ENCODE results near the gene TRIP11. TPM values are rescaled to one million over a fixed set of nuclear protein-coding genes. Genes with fewer than 3 reads are reported as not detected.

TRIP11 gene
- total and polyA plus RNA-seq, 4 donors, result 4.3 to 28.4 (median 16.6) TPM

DNA sequence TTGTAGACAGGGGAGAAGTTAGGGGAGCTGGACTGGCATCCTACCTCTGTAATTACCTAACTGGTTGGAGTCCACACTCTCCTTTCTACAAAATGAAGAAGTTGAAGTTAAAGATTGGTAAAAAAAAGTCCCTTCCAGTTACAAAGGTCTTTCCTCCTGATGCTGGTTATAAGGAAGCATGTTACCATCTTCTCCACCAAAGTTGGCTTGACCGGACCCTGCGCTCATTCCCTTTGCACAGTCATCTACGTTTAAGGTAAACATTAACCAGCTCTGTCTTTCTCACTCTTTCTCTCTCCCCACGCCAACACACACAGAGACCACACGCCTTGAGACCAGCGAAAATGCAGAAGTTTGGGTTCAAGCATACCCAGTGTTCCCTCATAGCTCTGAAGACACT, 104.3 kb downstream of the TRIP11 start:
- 43% methylated on average over 6 of the region's 6 CpGs for WGBS
- no peak overlapping the region for H3K9ac ChIP-seq (ENCODE audit: low read depth in 1 of 2, low read length in 2 of 2)
- H3K27me3 ChIP-seq (ENCODE audit: control insufficient read depth in 4 of 4, insufficient read depth in 4 of 4, low read length in 3 of 4), result no peaks in the 10 kb centered on the region
- H3K4me1 ChIP-seq (ENCODE audit: control insufficient read depth in 4 of 4, insufficient read depth in 4 of 4, low read length in 3 of 4), result no peaks in the 10 kb centered on the region
- TF ChIP-seq ZBTB33 (IDR thresholded peaks at IDR 0.05) (no peak), MAX (IDR thresholded peaks at IDR 0.05) (no peak), RXRA (IDR thresholded peaks at IDR 0.05) (no peak), FOXA2 (IDR thresholded peaks at IDR 0.05) (no peak), TAF1 (conservative IDR thresholded peaks at IDR 0.05) (no peak), FOXA1 (IDR thresholded peaks at IDR 0.05) (no peak), HNF4A (conservative IDR thresholded peaks at IDR 0.05) (no peak), NR2F2 (IDR thresholded peaks at IDR 0.05) (no peak), EGR1 (IDR thresholded peaks at IDR 0.05; ENCODE audit: low read depth in 2 of 2) (no peak), HNF4G (IDR thresholded peaks at IDR 0.05) (no peak), GABPA (IDR thresholded peaks at IDR 0.05 in 1 of 2, conservative IDR thresholded peaks at IDR 0.05 in 1 of 2) (no peak), RAD21 (IDR thresholded peaks at IDR 0.05) (no peak), JUND (IDR thresholded peaks at IDR 0.05) (no peak), ATF3 (IDR thresholded peaks at IDR 0.05) (no peak), YY1 (IDR thresholded peaks at IDR 0.05) (no peak), CTCF (IDR thresholded peaks at IDR 0.05; ENCODE audit: low read depth, low read length, missing input control) (no peak)
- no peak overlapping the region for H3K27ac ChIP-seq (ENCODE audit: low read depth in 1 of 2, low read length in 2 of 2)
- no peak for DNase-seq (ENCODE audit: low spot score)
- H3K4me3 ChIP-seq (ENCODE audit: low read depth in 1 of 3, low read length in 3 of 3), result no peak overlapping the region
- H3K36me3 ChIP-seq (ENCODE audit: control insufficient read depth in 4 of 4, insufficient read depth in 3 of 4, low read depth in 1 of 4, low read length in 3 of 4), result peaks cover 0 to 2% (median 0%) of the 10 kb centered on the region in 4 donors
- no peaks in the 10 kb centered on the region for H3K9me3 ChIP-seq (ENCODE audit: control insufficient read depth in 4 of 4, low read length in 3 of 4)

GRCh38 chr14:91934554-91935285, 105.1 kb downstream of the TRIP11 start:
- no peak for TF ChIP-seq MAX (IDR thresholded peaks at IDR 0.05)
- Histone ChIP-seq H3K4me1 (ENCODE audit: control insufficient read depth in 4 of 4, insufficient read depth in 4 of 4, low read length in 3 of 4) (no peaks in the 10 kb centered on the region), H3K36me3 (ENCODE audit: control insufficient read depth in 4 of 4, insufficient read depth in 3 of 4, low read depth in 1 of 4, low read length in 3 of 4) (no peaks in the 10 kb centered on the region), H3K9me3 (ENCODE audit: control insufficient read depth in 4 of 4, low read length in 3 of 4) (no peaks in the 10 kb centered on the region), H3K4me3 (ENCODE audit: low read depth in 1 of 3, low read length in 3 of 3) (no peak overlapping the region), H3K27me3 (ENCODE audit: control insufficient read depth in 4 of 4, insufficient read depth in 4 of 4, low read length in 3 of 4) (no peaks in the 10 kb centered on the region), H3K27ac (ENCODE audit: low read depth in 1 of 2, low read length in 2 of 2) (no peak overlapping the region), H3K9ac (ENCODE audit: low read depth in 1 of 2, low read length in 2 of 2) (no peak overlapping the region)
- WGBS, result 90% methylated on average over 8 of the region's 8 CpGs
- no peak for DNase-seq (ENCODE audit: low spot score)

Measured in liver (tissue), 9 donors.